ENCODE results near the gene PRLH. TPM values are rescaled to one million over a fixed set of nuclear protein-coding genes. Genes with fewer than 3 reads are reported as not detected.

The PRLH gene
- total and polyA plus RNA-seq, 2 of the 13 experiments (the other 11 are each of a cell fraction or from before 2014, with no cell fraction given), result not detected

- TF ChIP-seq ZFP91 (CRISPR knock-in tag; IDR thresholded peaks at IDR 0.05; ENCODE audit: borderline replicate concordance), result no peak
- TF ChIP-seq ZNF576 (CRISPR knock-in tag; IDR thresholded peaks at IDR 0.05), result no peak
- peak; percentile 96 for TF ChIP-seq GFI1 (CRISPR knock-in tag; IDR thresholded peaks at IDR 0.05; ENCODE audit: borderline replicate concordance)
- no peak for TF ChIP-seq PHB2 (IDR thresholded peaks at IDR 0.05; ENCODE audit: partially characterized antibody)
- TF ChIP-seq HOXA3 (CRISPR knock-in tag; IDR thresholded peaks at IDR 0.05), result peak; percentile 26; the same call in 1 of the 2 replicates
- TF ChIP-seq ZNF652 (CRISPR knock-in tag; IDR thresholded peaks at IDR 0.05; ENCODE audit: borderline replicate concordance, low read depth), result no peak
- no peak for TF ChIP-seq ZSCAN30 (CRISPR knock-in tag; IDR thresholded peaks at IDR 0.05)
- TF ChIP-seq, protein P1, sequence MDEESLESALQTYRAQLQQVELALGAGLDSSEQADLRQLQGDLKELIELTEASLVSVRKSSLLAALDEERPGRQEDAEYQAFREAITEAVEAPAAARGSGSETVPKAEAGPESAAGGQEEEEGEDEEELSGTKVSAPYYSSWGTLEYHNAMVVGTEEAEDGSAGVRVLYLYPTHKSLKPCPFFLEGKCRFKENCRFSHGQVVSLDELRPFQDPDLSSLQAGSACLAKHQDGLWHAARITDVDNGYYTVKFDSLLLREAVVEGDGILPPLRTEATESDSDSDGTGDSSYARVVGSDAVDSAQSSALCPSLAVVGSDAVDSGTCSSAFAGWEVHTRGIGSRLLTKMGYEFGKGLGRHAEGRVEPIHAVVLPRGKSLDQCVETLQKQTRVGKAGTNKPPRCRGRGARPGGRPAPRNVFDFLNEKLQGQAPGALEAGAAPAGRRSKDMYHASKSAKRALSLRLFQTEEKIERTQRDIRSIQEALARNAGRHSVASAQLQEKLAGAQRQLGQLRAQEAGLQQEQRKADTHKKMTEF (CRISPR knock-in tag; IDR thresholded peaks at IDR 0.05), result 0 out of 2 replicates have a peak, but pooled peaks have one; percentile 9
- TF ChIP-seq NR2F6 (IDR thresholded peaks at IDR 0.05), result no peak
- TF ChIP-seq NR2F6 (CRISPR knock-in tag; IDR thresholded peaks at IDR 0.05), result peak; percentile 33; the same call in 1 of the 2 replicates
- TF ChIP-seq, protein P2, sequence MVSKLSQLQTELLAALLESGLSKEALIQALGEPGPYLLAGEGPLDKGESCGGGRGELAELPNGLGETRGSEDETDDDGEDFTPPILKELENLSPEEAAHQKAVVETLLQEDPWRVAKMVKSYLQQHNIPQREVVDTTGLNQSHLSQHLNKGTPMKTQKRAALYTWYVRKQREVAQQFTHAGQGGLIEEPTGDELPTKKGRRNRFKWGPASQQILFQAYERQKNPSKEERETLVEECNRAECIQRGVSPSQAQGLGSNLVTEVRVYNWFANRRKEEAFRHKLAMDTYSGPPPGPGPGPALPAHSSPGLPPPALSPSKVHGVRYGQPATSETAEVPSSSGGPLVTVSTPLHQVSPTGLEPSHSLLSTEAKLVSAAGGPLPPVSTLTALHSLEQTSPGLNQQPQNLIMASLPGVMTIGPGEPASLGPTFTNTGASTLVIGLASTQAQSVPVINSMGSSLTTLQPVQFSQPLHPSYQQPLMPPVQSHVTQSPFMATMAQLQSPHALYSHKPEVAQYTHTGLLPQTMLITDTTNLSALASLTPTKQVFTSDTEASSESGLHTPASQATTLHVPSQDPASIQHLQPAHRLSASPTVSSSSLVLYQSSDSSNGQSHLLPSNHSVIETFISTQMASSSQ (IDR thresholded peaks at IDR 0.05; ENCODE audit: low read depth), result no peak
- TF ChIP-seq, protein P2 (CRISPR knock-in tag; IDR thresholded peaks at IDR 0.05; ENCODE audit: borderline replicate concordance), result no peak
- TF ChIP-seq, protein P3, sequence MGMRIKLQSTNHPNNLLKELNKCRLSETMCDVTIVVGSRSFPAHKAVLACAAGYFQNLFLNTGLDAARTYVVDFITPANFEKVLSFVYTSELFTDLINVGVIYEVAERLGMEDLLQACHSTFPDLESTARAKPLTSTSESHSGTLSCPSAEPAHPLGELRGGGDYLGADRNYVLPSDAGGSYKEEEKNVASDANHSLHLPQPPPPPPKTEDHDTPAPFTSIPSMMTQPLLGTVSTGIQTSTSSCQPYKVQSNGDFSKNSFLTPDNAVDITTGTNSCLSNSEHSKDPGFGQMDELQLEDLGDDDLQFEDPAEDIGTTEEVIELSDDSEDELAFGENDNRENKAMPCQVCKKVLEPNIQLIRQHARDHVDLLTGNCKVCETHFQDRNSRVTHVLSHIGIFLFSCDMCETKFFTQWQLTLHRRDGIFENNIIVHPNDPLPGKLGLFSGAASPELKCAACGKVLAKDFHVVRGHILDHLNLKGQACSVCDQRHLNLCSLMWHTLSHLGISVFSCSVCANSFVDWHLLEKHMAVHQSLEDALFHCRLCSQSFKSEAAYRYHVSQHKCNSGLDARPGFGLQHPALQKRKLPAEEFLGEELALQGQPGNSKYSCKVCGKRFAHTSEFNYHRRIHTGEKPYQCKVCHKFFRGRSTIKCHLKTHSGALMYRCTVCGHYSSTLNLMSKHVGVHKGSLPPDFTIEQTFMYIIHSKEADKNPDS (CRISPR knock-in tag; IDR thresholded peaks at IDR 0.05), result no peak
- TF ChIP-seq TRAFD1 (CRISPR knock-in tag; IDR thresholded peaks at IDR 0.05; ENCODE audit: borderline replicate concordance), result no peak
- no peak for TF ChIP-seq TOE1 (CRISPR knock-in tag; IDR thresholded peaks at IDR 0.05)
- TF ChIP-seq FIP1L1 (IDR thresholded peaks at IDR 0.05; ENCODE audit: borderline replicate concordance, insufficient read depth, low read depth, low read length), result no peak
- TF ChIP-seq ELF1 (CRISPR knock-in tag; IDR thresholded peaks at IDR 0.05), result no peak
- no peak for TF ChIP-seq ZNF350 (CRISPR knock-in tag; IDR thresholded peaks at IDR 0.05; ENCODE audit: borderline replicate concordance, low read depth)
Measured at GRCh38 chr2:237594514-237594871, 28.1 kb downstream of the PRLH start (continued).
